Left ventricle myocardium inferior (tissue), 1 donor: ENCODE data around the gene FOSB. TPM values are rescaled to one million over a fixed set of nuclear protein-coding genes. Genes with fewer than 3 reads are reported as not detected.

Experiments used
- DNase-seq: peaks from one replicate; pipeline ENCODE4 v3.0.0-alpha.2; 2020
- H3K27ac ChIP-seq: fragments of 200-600 bp; replicated peaks from 2 replicates; pipeline ENCODE4 v1.8.0; 2021
- H3K27me3 ChIP-seq: fragments of 200-600 bp; 2 replicates; pipeline ENCODE4 v1.8.0; 2021; ENCODE audit warnings: low read depth
- H3K36me3 ChIP-seq: fragments of 200-600 bp; 2 replicates; pipeline ENCODE4 v1.8.0; 2021
- H3K4me1 ChIP-seq: fragments of 200-600 bp; 2 replicates; pipeline ENCODE4 v1.8.0; 2021
- H3K4me3 ChIP-seq: fragments of 200-600 bp; 2 replicates; pipeline ENCODE4 v1.8.0; 2021; ENCODE audit warnings: mild to moderate bottlenecking, moderate library complexity
- H3K9me3 ChIP-seq: fragments of 200-600 bp; replicated peaks from 2 replicates; pipeline ENCODE4 v1.8.0; 2021
- intact Hi-C: fragments of 100-400 bp; cut with micrococcal nuclease; formaldehyde crosslinking; loops from one replicate; pipeline ENCODE4 v1.11.0; 2022
- total RNA-seq: library from RNA; stranded (reverse); fragmentation: NEBNext Ultra II Directional; extraction: Animal tissue kit (Norgen Biotek cat#: 25700); gene quantifications from one replicate; pipeline ENCODE4 v1.2.1, GENCODE V29; 2021
- TF ChIP-seq, protein P1 (sequence below): fragments of 200-600 bp; IDR thresholded peaks from 2 replicates; pipeline ENCODE4 v1.8.0; 2021; ENCODE audit warnings: antibody characterized with exemption, mild to moderate bottlenecking, borderline replicate concordance
- donor health status: DM: no; HTN: yes; CAD: no; lungs with severe emphysema.

Gene FOSB
- total RNA-seq, 1 donor from 2014 or later: 0.33 TPM

DNA sequence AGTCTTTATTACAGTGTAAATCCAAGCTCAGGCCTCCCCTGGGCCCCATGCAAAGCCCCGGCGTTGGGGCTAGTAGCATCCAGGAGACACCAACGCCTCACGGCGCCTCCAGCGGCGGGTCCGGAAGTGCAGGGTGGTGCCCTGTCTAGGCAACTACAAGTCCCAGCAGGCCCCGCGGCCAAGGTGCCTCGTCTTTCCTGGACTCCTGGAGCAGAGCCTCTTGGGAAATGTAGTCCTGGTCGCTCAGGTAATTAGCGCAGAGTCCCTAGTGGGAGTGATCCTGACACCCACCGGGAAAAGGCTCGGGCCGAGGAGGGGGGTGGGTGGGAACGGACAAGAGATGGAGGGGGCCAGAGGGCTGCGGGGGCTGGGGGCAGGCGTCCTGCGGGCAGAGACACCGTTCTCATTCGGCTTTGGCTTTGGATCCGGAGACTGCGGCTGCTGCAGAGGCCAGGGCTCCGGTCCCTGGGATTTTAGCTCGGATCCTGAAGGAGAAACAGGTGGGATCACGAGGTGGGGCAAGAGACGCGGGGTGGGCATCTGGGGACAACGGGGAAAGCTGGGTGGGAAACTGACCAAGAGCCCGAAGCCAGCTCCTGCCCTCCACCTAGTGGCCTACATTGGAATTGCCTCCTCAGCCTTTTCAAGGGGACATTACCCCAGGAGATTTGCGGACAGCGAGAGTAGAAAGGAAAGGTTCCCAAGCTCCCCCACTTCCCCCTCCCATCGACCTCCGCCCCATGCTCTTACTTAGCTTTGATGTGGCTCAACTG lies 17.7 kb downstream of the FOSB start:
- no peaks in the 10 kb centered on the region for H3K36me3 ChIP-seq
- H3K4me3 ChIP-seq: peak overlapping the region; percentile 80
- intact Hi-C loops: no loop called here
- peak overlapping the region; percentile 82 for H3K27ac ChIP-seq
- DNase-seq: peak; percentile 98
- H3K27me3 ChIP-seq: no peaks in the 10 kb centered on the region
- H3K9me3 ChIP-seq: no peaks in the 10 kb centered on the region
- H3K4me1 ChIP-seq: peaks cover 8% of the 10 kb centered on the region
- TF ChIP-seq, protein P1, sequence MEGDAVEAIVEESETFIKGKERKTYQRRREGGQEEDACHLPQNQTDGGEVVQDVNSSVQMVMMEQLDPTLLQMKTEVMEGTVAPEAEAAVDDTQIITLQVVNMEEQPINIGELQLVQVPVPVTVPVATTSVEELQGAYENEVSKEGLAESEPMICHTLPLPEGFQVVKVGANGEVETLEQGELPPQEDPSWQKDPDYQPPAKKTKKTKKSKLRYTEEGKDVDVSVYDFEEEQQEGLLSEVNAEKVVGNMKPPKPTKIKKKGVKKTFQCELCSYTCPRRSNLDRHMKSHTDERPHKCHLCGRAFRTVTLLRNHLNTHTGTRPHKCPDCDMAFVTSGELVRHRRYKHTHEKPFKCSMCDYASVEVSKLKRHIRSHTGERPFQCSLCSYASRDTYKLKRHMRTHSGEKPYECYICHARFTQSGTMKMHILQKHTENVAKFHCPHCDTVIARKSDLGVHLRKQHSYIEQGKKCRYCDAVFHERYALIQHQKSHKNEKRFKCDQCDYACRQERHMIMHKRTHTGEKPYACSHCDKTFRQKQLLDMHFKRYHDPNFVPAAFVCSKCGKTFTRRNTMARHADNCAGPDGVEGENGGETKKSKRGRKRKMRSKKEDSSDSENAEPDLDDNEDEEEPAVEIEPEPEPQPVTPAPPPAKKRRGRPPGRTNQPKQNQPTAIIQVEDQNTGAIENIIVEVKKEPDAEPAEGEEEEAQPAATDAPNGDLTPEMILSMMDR: peak; percentile 74

DNA sequence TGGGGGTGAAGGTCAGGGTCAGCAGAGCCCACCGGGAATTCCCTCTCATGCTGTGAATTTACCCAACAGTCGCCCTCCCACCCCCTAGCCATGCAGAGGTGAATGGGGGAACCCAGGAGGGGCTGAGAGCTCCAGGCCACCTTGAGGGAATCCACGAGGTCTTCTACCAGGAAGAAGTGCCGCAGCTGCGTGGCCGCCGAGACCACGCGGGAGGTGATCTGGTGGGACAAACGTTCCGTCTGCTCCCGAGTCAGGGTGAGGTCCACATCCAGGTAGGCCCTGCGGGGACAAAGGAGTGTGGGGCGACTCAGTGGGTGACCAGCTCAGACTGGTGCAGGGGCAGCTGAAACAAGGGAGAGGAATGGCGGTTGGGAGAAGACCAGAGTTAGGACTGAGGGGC lies 20.9 kb downstream of the FOSB start:
- Histone ChIP-seq H3K4me3 (no peak overlapping the region), H3K27ac (no peak overlapping the region), H3K36me3 (no peaks in the 10 kb centered on the region), H3K27me3 (no peaks in the 10 kb centered on the region), H3K9me3 (no peaks in the 10 kb centered on the region), H3K4me1 (peaks cover 25% of the 10 kb centered on the region)
- TF ChIP-seq, protein P1: no peak
- intact Hi-C loops: no loop called here
- no peak for DNase-seq

DNA sequence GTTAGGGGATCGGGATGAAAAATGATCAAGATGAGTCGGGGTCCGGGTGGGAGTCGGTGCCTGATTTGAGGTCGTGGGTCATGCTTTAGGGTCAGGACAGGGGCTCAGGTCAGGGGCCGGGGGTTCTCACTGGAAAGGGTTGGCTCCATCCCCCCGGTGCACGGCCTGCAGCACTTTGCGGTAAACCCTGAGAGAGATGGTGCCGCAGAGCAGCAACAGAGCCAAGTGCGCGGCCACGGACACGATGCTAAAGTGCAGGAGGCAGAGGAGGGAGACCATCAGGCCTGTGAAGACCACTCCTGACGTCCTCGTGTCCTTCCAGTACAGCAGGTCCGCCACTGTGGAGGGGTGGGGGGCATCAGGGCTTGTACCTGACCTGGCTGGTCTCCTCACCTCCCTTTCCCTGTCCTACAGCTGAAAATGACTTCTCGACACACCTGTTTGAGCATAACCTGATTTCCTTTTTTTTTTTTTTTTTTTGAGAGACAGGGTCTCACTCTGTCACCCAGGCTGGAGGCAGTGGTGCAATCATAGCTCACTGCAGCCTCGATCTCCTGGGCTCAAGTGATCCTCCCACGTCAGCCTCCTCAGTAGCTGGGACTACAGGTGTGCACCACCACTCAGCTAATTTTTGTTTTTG lies 21.5 kb downstream of the FOSB start:
- H3K4me1 ChIP-seq: peaks cover 28% of the 10 kb centered on the region
- H3K27me3 ChIP-seq: no peaks in the 10 kb centered on the region
- TF ChIP-seq, protein P1: no peak
- intact Hi-C loops: no loop called here
- no peak for DNase-seq
- no peaks in the 10 kb centered on the region for H3K36me3 ChIP-seq
- H3K9me3 ChIP-seq: no peaks in the 10 kb centered on the region
- no peak overlapping the region for H3K4me3 ChIP-seq
- no peak overlapping the region for H3K27ac ChIP-seq

DNA sequence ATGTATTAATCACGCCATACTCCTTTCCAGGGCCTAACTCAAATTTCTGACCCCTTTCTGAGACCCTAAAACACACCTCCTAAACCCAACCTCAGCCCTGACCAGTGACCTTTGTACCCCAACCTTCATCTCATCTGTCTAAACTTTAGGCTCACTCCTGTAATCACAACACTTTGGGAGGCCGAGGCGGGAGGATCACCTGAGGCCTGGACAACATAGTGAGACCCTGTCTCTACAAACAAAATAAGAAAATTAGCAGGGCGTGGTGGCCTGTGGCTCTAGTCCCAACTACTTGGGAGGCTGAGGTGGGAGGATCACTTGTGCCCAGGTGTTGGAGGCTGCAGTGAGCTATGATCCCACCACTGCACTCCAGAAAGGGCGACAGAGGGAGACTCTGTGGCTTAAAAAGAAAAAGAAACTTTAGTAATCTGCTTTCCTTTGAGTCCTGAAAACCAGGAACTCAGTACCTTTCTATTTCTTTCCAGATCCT lies 24.4 kb downstream of the FOSB start:
- intact Hi-C loops: no loop called here
- Histone ChIP-seq H3K27me3 (peaks cover 1% of the 10 kb centered on the region), H3K9me3 (no peaks in the 10 kb centered on the region), H3K27ac (peak overlapping the region; percentile 70), H3K36me3 (no peaks in the 10 kb centered on the region), H3K4me3 (peak overlapping the region; percentile 69), H3K4me1 (peaks cover 32% of the 10 kb centered on the region)
- TF ChIP-seq, protein P1: no peak
- no peak for DNase-seq

DNA sequence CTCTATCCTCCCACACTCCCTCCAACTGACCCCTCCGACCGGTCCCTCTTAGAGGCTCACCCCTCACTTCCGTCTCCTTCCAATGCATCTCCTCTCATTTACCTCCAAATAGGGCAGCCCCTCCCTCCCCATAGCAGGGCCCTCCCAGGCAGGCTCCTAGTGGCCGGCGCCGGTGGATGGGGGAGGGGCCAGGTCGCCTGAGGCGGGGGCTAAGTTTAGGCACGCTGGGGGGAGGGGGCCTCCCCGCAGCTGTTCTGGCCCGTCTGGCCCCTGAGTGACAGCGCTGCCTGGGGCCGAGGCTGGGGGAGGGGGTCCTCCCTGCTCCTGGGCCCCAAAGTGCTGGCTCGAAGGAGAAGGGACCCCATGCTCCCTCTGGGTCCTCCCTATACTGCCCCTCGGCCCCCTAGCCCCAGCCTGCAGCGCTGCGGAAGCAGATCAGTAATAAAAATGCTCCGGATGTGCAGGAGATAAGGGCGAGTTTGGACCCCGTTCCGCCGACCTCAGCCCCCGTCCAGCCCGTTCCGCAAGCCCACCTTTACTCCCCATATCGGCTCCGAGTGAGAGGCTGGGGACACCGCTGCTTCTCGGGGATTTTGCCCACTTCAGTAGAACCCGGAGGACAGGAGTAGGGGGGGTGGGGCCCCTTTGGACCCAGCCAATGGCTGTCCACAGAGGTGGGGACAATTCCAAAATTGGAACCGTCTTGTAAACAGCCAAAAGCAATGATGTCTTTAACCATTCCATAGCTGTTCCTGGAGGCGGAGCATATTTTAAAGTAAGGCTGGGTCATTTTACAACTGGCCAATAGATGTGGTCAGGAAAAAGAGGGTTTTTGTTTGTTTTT lies 25.1 kb downstream of the FOSB start:
- H3K36me3 ChIP-seq: no peaks in the 10 kb centered on the region
- H3K27me3 ChIP-seq: peaks cover 8% of the 10 kb centered on the region
- H3K4me3 ChIP-seq: peak overlapping the region; percentile 69
- TF ChIP-seq, protein P1: no peak
- H3K9me3 ChIP-seq: no peaks in the 10 kb centered on the region
- intact Hi-C loops: no loop called here
- H3K4me1 ChIP-seq: peaks cover 38% of the 10 kb centered on the region
- peak overlapping the region; percentile 70 for H3K27ac ChIP-seq
- peak; percentile 63 for DNase-seq
